Measurements from ENCODE around the gene AIPL1.

Gene AIPL1

DNA sequence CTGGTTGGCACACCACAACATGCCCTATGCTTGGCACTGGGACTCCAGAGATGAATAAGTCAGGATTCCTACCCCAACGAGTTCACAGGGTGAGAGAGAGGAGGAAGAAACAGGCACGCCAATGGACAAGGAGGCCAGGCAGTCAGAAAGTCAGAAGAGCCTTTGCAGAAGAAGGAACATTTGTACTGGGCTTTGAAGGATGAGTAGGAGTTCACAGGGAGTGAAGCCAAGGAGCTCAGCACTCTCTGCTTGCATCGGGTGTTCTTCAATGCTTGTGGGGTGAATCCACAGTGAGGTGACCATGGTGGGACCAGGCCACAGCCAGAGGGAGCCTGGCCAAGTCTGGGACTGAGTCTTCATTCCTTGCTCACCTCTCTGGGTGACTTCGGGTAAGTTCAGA lies 47.5 kb downstream of the AIPL1 start:
- no peaks in the 10 kb centered on the region for H3K9me2 ChIP-seq (replicated peaks; ENCODE audit: insufficient read depth, low read length)
- no peaks in the 10 kb centered on the region for H3K9me3 ChIP-seq (replicated peaks; ENCODE audit: insufficient read depth, low read length)
- no peaks in the 10 kb centered on the region for H3K79me2 ChIP-seq (ENCODE audit: low read length)
- TF ChIP-seq EZH2 (optimal IDR thresholded peaks at IDR 0.05; ENCODE audit: low read depth, low read length) (no peak), EZH2phosphoT487 (IDR thresholded peaks at IDR 0.05; ENCODE audit: low read length) (no peak)
- no peaks in the 10 kb centered on the region for H3K36me3 ChIP-seq (replicated peaks; ENCODE audit: insufficient read depth, low read length)
- H4K20me1 ChIP-seq (ENCODE audit: insufficient read depth, low read length) = no peaks in the 10 kb centered on the region
- no peak overlapping the region for H3K9ac ChIP-seq (ENCODE audit: low read length)
- H3F3A ChIP-seq (ENCODE audit: insufficient read depth, low read length) = no peaks in the 10 kb centered on the region
- no peak overlapping the region for H2AFZ ChIP-seq (ENCODE audit: low read length)
- no peak overlapping the region for H3K4me3 ChIP-seq (ENCODE audit: low read length)
- no peak for DNase-seq
- no peak overlapping the region for H3K4me2 ChIP-seq (ENCODE audit: low read depth, low read length)
- H3K4me1 ChIP-seq (ENCODE audit: low read length) = no peaks in the 10 kb centered on the region
- H3K27ac ChIP-seq (ENCODE audit: low read length) = no peak overlapping the region
- peaks cover 42% of the 10 kb centered on the region for H3K27me3 ChIP-seq (replicated peaks; ENCODE audit: insufficient read depth, low read length)

DNA sequence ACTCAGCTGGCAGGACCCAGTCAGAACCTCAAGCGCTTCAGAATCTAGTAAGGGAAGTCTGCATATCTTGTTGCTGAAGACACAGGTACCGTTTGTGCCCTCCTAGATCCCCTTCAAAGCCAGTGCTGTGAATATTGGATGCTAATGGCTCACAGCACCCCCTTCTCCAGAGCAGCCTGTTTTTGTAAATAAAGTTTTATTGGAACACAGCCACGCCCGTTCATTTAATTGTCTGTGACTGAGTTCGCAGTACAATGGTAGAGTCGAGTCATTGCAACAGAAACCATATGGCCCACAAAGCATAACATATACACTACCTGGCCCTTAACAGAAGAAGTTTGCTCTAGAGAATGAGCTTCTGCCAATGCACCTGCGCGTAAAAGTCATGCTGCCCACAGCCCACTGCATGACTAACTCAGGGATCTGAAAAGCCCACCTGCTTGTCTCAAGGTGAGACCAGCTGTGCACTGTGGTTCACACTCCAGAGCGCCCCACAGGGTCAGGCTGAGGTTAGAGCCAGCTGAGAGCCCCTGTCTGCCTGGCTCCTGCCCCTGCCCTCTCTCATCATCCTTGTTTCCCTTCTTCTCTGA lies 48.8 kb downstream of the AIPL1 start:
- no peak overlapping the region for H3K9ac ChIP-seq (ENCODE audit: low read length)
- H3F3A ChIP-seq (ENCODE audit: insufficient read depth, low read length) = no peaks in the 10 kb centered on the region
- no peaks in the 10 kb centered on the region for H3K36me3 ChIP-seq (replicated peaks; ENCODE audit: insufficient read depth, low read length)
- no peaks in the 10 kb centered on the region for H3K4me1 ChIP-seq (ENCODE audit: low read length)
- no peaks in the 10 kb centered on the region for H4K20me1 ChIP-seq (ENCODE audit: insufficient read depth, low read length)
- no peak overlapping the region for H3K27ac ChIP-seq (ENCODE audit: low read length)
- TF ChIP-seq, protein P1, sequence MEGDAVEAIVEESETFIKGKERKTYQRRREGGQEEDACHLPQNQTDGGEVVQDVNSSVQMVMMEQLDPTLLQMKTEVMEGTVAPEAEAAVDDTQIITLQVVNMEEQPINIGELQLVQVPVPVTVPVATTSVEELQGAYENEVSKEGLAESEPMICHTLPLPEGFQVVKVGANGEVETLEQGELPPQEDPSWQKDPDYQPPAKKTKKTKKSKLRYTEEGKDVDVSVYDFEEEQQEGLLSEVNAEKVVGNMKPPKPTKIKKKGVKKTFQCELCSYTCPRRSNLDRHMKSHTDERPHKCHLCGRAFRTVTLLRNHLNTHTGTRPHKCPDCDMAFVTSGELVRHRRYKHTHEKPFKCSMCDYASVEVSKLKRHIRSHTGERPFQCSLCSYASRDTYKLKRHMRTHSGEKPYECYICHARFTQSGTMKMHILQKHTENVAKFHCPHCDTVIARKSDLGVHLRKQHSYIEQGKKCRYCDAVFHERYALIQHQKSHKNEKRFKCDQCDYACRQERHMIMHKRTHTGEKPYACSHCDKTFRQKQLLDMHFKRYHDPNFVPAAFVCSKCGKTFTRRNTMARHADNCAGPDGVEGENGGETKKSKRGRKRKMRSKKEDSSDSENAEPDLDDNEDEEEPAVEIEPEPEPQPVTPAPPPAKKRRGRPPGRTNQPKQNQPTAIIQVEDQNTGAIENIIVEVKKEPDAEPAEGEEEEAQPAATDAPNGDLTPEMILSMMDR (IDR thresholded peaks at IDR 0.05; ENCODE audit: low read length) = no peak
- TF ChIP-seq EZH2 (optimal IDR thresholded peaks at IDR 0.05; ENCODE audit: low read depth, low read length) (no peak), EZH2phosphoT487 (IDR thresholded peaks at IDR 0.05; ENCODE audit: low read length) (no peak)
- H3K4me3 ChIP-seq (ENCODE audit: low read length) = no peak overlapping the region
- H2AFZ ChIP-seq (ENCODE audit: low read length) = no peak overlapping the region
- H3K9me3 ChIP-seq (replicated peaks; ENCODE audit: insufficient read depth, low read length) = no peaks in the 10 kb centered on the region
- peaks cover 37% of the 10 kb centered on the region for H3K27me3 ChIP-seq (replicated peaks; ENCODE audit: insufficient read depth, low read length)
- DNase-seq = no peak
- H3K79me2 ChIP-seq (ENCODE audit: low read length) = no peaks in the 10 kb centered on the region
- H3K4me2 ChIP-seq (ENCODE audit: low read depth, low read length) = no peak overlapping the region
- no peaks in the 10 kb centered on the region for H3K9me2 ChIP-seq (replicated peaks; ENCODE audit: insufficient read depth, low read length)

DNA sequence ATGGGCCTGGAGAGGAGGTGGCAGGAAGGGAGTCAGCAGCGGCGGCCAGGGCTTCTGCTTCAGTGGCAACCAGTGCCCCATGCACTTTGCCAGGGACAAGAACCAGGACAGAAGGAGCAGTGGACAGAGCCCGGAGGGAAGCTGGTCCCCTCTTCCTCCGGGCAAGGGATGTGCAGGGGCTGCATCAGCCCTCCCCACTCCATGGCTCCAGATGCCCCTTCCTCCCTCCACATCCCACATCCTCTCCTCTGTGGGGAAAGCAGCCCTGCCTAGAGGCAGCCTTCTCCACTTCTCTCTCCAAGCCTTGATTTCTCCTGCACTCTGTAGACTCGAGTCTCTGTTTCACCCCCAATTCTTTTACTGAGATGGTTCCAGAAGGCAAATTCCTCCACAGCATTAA lies 50.4 kb downstream of the AIPL1 start:
- Histone ChIP-seq H3K79me2 (ENCODE audit: low read length) (no peaks in the 10 kb centered on the region), H4K20me1 (ENCODE audit: insufficient read depth, low read length) (no peaks in the 10 kb centered on the region), H3K27me3 (replicated peaks; ENCODE audit: insufficient read depth, low read length) (peaks cover 21% of the 10 kb centered on the region), H3K4me2 (ENCODE audit: low read depth, low read length) (no peak overlapping the region), H3F3A (ENCODE audit: insufficient read depth, low read length) (no peaks in the 10 kb centered on the region), H2AFZ (ENCODE audit: low read length) (no peak overlapping the region), H3K9me2 (replicated peaks; ENCODE audit: insufficient read depth, low read length) (no peaks in the 10 kb centered on the region), H3K9me3 (replicated peaks; ENCODE audit: insufficient read depth, low read length) (no peaks in the 10 kb centered on the region), H3K4me3 (ENCODE audit: low read length) (no peak overlapping the region), H3K36me3 (replicated peaks; ENCODE audit: insufficient read depth, low read length) (no peaks in the 10 kb centered on the region), H3K4me1 (ENCODE audit: low read length) (no peaks in the 10 kb centered on the region), H3K9ac (ENCODE audit: low read length) (no peak overlapping the region), H3K27ac (ENCODE audit: low read length) (no peak overlapping the region)
- DNase-seq = no peak
- TF ChIP-seq EZH2phosphoT487 (IDR thresholded peaks at IDR 0.05; ENCODE audit: low read length) = no peak

DNA sequence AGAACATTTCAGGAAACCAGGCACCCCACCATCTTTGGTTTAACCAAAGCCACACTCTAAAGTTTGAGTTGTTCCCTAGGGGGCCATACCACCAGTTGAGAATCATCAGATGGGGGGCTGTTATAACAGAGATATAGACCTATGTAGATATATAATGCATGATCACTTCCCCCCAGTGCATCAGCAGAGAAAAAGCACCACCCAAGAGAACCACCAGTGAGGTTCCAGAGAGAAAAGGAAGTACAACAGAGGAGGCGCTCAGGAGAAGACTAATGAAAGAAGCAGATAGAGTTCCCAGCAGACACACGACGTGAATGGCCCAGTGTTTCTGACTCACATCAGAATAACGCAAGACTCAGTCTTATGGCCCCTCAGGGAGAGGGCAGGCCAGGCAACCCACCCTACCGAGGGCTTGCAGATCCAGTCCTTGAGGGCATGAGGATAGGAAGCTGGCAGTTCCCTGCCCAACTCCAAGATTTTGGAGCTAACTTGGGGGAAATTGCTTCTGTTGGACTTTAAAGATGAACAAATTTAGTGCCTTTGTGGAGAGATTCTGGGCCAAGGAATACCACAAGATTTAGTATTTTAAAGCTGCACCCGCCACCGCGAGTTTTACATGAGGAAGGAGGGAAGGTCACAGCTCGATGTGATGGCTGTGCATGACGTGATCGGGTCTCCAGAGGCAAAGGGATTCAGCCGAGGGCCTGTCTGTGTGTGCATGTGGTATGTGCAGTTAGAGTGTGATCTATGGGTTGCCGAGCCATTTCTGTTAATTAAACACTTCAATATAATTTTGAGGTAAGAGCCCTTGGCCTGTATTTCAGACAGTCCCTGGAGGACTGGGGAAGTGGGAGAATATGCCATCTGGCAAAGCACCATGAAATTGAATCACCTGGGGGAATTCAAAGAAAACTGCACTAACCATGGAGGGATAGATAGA lies 53.1 kb downstream of the AIPL1 start:
- H3K4me3 ChIP-seq (ENCODE audit: low read length) = no peak overlapping the region
- H3K9me3 ChIP-seq (replicated peaks; ENCODE audit: insufficient read depth, low read length) = no peaks in the 10 kb centered on the region
- H2AFZ ChIP-seq (ENCODE audit: low read length) = no peak overlapping the region
- no peaks in the 10 kb centered on the region for H3K9me2 ChIP-seq (replicated peaks; ENCODE audit: insufficient read depth, low read length)
- H3K79me2 ChIP-seq (ENCODE audit: low read length) = no peaks in the 10 kb centered on the region
- TF ChIP-seq EZH2phosphoT487 (IDR thresholded peaks at IDR 0.05; ENCODE audit: low read length) (no peak), EZH2 (optimal IDR thresholded peaks at IDR 0.05; ENCODE audit: low read depth, low read length) (no peak)
- TF ChIP-seq, protein P1 (IDR thresholded peaks at IDR 0.05; ENCODE audit: low read length) = no peak
- H3K27ac ChIP-seq (ENCODE audit: low read length) = no peak overlapping the region
- H3K4me2 ChIP-seq (ENCODE audit: low read depth, low read length) = no peak overlapping the region
- H3F3A ChIP-seq (ENCODE audit: insufficient read depth, low read length) = no peaks in the 10 kb centered on the region
- H3K4me1 ChIP-seq (ENCODE audit: low read length) = no peaks in the 10 kb centered on the region
- H3K27me3 ChIP-seq (replicated peaks; ENCODE audit: insufficient read depth, low read length) = no peaks in the 10 kb centered on the region
- DNase-seq = no peak
- H4K20me1 ChIP-seq (ENCODE audit: insufficient read depth, low read length) = no peaks in the 10 kb centered on the region
- H3K9ac ChIP-seq (ENCODE audit: low read length) = no peak overlapping the region
- H3K36me3 ChIP-seq (replicated peaks; ENCODE audit: insufficient read depth, low read length) = no peaks in the 10 kb centered on the region
